ENCODE data around the gene SMAD5. TPM values are rescaled to one million over a fixed set of nuclear protein-coding genes. Genes with fewer than 3 reads are reported as not detected.

The SMAD5 gene
- total and polyA plus RNA-seq, 2 of the 13 experiments (the other 11 are each of a cell fraction or from before 2014, with no cell fraction given), result 27.2 to 48.5 TPM

DNA sequence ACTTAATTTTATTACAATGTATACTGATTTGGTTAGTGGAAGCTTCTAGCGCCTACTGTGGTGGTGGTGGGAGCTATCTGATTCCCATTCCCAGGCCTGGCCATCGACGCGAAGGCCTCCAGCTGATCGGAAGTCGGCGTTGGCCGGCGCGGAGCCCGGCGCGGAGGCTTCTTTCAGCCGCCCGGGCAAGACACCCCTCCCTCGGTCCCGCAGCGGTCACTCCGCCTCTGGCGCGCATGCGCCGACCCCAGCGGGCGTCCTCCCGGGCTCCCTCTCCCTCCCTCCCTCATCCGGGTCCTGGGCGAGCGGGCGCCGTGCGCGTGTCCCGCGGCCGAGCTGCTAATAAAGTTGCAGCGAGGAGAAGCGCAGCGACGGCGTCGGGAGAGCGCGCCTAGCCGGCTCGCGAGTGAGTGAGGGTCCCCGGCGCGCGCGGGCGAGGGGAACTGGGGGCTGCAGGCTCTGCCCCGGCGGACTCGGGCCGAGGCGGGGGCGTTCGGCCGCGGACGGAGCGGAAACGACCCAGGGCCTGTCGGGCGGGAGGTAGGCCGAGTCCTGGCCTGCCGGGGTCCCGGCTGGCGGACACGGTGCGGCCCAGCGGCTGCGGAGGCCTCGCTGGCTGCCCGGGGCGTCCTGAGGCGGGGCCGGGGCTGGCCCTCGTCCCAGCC, at the start of gene SMAD5 (continued):
- TF ChIP-seq ZNF609 (CRISPR knock-in tag; IDR thresholded peaks at IDR 0.05; ENCODE audit: borderline replicate concordance) (peak; percentile 72; the same call in 1 of the 2 replicates), EP300 (IDR thresholded peaks at IDR 0.05; ENCODE audit: low read depth in 2 of 2, low read length in 2 of 2) (peak in 1 of 2 experiments; percentile 27; a peak in 2 of 4 replicates), EP300 (CRISPR knock-in tag; IDR thresholded peaks at IDR 0.05; ENCODE audit: borderline replicate concordance) (no peak), ZNF446 (CRISPR knock-in tag; IDR thresholded peaks at IDR 0.05) (0 out of 2 replicates have a peak, but pooled peaks have one; percentile 84), ZNF34 (CRISPR knock-in tag; IDR thresholded peaks at IDR 0.05; ENCODE audit: borderline replicate concordance) (0 out of 2 replicates have a peak, but pooled peaks have one; percentile 31), NCOA2 (CRISPR knock-in tag; IDR thresholded peaks at IDR 0.05) (no peak), DMTF1 (CRISPR knock-in tag; IDR thresholded peaks at IDR 0.05) (peak; percentile 100), CREB3 (CRISPR knock-in tag; IDR thresholded peaks at IDR 0.05) (no peak; the same call in 1 of the 2 replicates), ZNF256 (CRISPR knock-in tag; conservative IDR thresholded peaks at IDR 0.05) (no peak), TCF7L2 (IDR thresholded peaks at IDR 0.05; ENCODE audit: low read depth, low read length) (no peak), ZNF335 (CRISPR knock-in tag; IDR thresholded peaks at IDR 0.05) (peak; percentile 38; the same call in 1 of the 2 replicates), LBX2 (CRISPR knock-in tag; IDR thresholded peaks at IDR 0.05; ENCODE audit: borderline replicate concordance) (no peak; the same call in 1 of the 2 replicates), SOX13 (IDR thresholded peaks at IDR 0.05) (no peak), SOX13 (CRISPR knock-in tag; conservative IDR thresholded peaks at IDR 0.05 in 1 of 2, IDR thresholded peaks at IDR 0.05 in 1 of 2) (peak in 1 of 2 experiments; percentile 37; a peak in 1 of 4 replicates), NONO (IDR thresholded peaks at IDR 0.05) (no peak), NONO (CRISPR knock-in tag; conservative IDR thresholded peaks at IDR 0.05) (peak; percentile 96; the same call in 1 of the 2 replicates), FLYWCH1 (CRISPR knock-in tag; IDR thresholded peaks at IDR 0.05) (no peak)
- TF ChIP-seq, protein P1, sequence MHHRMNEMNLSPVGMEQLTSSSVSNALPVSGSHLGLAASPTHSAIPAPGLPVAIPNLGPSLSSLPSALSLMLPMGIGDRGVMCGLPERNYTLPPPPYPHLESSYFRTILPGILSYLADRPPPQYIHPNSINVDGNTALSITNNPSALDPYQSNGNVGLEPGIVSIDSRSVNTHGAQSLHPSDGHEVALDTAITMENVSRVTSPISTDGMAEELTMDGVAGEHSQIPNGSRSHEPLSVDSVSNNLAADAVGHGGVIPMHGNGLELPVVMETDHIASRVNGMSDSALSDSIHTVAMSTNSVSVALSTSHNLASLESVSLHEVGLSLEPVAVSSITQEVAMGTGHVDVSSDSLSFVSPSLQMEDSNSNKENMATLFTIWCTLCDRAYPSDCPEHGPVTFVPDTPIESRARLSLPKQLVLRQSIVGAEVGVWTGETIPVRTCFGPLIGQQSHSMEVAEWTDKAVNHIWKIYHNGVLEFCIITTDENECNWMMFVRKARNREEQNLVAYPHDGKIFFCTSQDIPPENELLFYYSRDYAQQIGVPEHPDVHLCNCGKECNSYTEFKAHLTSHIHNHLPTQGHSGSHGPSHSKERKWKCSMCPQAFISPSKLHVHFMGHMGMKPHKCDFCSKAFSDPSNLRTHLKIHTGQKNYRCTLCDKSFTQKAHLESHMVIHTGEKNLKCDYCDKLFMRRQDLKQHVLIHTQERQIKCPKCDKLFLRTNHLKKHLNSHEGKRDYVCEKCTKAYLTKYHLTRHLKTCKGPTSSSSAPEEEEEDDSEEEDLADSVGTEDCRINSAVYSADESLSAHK (CRISPR knock-in tag; IDR thresholded peaks at IDR 0.05; ENCODE audit: borderline replicate concordance), result no peak

Measured in HepG2 (cell line).